ENCODE data around the gene ERC2. TPM values are rescaled to one million over a fixed set of nuclear protein-coding genes. Genes with fewer than 3 reads are reported as not detected.

ERC2 gene
- total RNA-seq, 3 donors from 2014 or later: 0.64 to 7.3 (median 1.3) TPM

DNA sequence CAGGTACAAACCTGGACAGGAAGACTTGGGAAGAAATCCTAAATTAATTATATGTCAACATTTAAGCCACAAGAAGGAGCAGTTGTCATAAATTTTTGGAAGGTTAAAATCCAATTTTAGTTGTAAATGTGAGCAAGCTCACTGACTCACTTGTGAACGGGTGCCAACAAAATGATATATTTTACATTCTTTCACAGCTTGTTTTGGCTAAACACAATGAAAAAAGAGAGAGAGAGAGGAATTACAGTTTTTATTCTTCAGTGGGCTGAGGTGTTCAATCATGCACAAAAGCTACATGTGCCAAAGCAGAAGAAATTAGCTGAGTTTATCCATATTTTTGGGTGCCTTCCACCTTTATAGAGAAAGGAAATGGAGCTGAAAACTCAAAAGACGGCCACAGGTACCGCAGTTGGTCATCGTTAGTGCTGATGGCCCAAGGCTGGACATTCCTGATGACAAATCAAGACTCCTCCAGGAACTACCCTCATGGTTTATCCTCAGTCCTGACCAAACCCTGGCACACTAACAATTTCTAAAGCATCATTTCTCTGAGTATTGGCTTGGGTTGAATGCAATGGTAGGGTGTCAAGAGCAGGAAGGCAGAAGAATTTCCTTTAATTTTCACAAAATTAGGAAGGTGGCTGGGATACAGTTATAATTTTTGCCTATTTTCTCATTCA, 943.6 kb downstream of the ERC2 start:
- Histone ChIP-seq H3K4me3 (no peak overlapping the region), H3K4me1 (peaks cover 0 to 11% of the 10 kb centered on the region in 2 donors), H3K36me3 (no peaks in the 10 kb centered on the region), H3K27ac (no peak overlapping the region), H3K27me3 (no peaks in the 10 kb centered on the region), H3K9me3 (no peaks in the 10 kb centered on the region)
- no peak for DNase-seq (ENCODE audit: low spot score in 2 of 2)
- intact Hi-C loops (cut with DNase I; ENCODE audit: low total_unique reads): no loop called here
- TF ChIP-seq POLR2AphosphoS5 (IDR thresholded peaks at IDR 0.05): no peak

DNA sequence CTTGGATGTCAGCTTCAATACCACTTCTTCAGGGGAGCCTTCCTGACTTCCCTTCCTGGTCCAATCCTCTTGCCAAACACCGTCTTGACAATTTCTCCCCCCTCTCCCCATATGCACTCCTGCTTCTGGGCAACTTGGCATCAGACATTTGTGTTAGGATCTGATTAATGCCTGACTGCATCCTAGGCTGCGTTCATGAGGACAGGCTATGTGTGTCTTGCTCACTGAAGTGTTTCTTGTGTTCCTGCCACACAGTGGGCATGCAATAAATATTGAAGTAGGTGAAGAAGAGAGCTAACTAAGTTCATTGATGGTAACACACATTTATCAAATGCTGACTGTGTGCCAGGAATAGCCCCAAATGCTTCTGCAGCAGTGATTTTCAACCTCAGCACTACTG, 944.8 kb downstream of the ERC2 start:
- no peak for DNase-seq (ENCODE audit: low spot score in 2 of 2)
- intact Hi-C loops (cut with DNase I; ENCODE audit: low total_unique reads): no loop called here

DNA sequence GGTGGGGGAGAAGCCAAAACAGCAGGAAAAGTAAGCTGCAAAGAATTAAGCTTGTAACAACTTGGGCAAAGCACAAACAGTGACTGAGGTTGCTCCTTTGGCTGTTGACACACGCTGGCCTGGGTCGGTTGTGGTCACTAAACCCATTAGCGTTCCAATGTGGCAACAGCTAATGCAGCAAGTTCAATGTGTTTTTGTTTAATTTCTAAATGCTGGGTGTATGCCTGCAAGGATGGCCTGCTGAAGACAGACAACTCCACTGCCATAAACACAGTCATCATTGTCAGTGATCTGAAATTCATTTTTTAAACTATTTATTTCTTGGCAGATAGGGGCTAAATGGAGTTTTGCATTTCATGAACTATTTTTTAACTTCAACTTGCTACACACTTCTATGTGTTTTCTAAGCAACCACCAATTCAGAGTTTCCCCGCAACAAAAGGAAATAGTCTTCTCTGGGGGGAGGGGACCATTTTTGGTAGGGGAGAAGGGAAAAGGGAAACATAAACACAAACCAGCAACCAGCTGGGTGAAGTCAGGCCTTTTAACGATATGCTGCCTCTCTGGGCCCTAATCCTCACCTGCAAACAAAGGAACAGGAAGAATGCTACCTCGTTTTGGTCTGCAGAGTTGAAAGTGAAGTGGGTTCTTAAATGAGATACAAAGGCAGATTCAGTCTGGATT, 946.4 kb downstream of the ERC2 start:
- no peaks in the 10 kb centered on the region for H3K9me3 ChIP-seq
- TF ChIP-seq POLR2A (IDR thresholded peaks at IDR 0.05): no peak
- no peak for TF ChIP-seq POLR2AphosphoS5 (IDR thresholded peaks at IDR 0.05)
- TF ChIP-seq, protein P1, sequence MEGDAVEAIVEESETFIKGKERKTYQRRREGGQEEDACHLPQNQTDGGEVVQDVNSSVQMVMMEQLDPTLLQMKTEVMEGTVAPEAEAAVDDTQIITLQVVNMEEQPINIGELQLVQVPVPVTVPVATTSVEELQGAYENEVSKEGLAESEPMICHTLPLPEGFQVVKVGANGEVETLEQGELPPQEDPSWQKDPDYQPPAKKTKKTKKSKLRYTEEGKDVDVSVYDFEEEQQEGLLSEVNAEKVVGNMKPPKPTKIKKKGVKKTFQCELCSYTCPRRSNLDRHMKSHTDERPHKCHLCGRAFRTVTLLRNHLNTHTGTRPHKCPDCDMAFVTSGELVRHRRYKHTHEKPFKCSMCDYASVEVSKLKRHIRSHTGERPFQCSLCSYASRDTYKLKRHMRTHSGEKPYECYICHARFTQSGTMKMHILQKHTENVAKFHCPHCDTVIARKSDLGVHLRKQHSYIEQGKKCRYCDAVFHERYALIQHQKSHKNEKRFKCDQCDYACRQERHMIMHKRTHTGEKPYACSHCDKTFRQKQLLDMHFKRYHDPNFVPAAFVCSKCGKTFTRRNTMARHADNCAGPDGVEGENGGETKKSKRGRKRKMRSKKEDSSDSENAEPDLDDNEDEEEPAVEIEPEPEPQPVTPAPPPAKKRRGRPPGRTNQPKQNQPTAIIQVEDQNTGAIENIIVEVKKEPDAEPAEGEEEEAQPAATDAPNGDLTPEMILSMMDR (IDR thresholded peaks at IDR 0.05): no peak
- H3K4me3 ChIP-seq: no peak overlapping the region
- peaks cover 0 to 4% of the 10 kb centered on the region in 2 donors for H3K27me3 ChIP-seq
- intact Hi-C loops (cut with DNase I; ENCODE audit: low total_unique reads): no loop called here
- no peak overlapping the region for H3K27ac ChIP-seq
- H3K36me3 ChIP-seq: no peaks in the 10 kb centered on the region
- DNase-seq (ENCODE audit: low spot score in 2 of 2): peak in 1 of 2 donors; percentile 56
- peaks cover 0 to 11% of the 10 kb centered on the region in 2 donors for H3K4me1 ChIP-seq

More for the DNA sequence above, 944.8 kb downstream of the ERC2 start:
- H3K4me1 ChIP-seq: peaks cover 0 to 11% of the 10 kb centered on the region in 2 donors
- H3K9me3 ChIP-seq: no peaks in the 10 kb centered on the region
- no peak overlapping the region for H3K27ac ChIP-seq
- no peak overlapping the region for H3K4me3 ChIP-seq
- H3K27me3 ChIP-seq: no peaks in the 10 kb centered on the region
- no peaks in the 10 kb centered on the region for H3K36me3 ChIP-seq
- TF ChIP-seq POLR2AphosphoS5 (IDR thresholded peaks at IDR 0.05) (no peak), POLR2A (IDR thresholded peaks at IDR 0.05) (no peak)
- TF ChIP-seq, protein P1 (IDR thresholded peaks at IDR 0.05): no peak

DNA sequence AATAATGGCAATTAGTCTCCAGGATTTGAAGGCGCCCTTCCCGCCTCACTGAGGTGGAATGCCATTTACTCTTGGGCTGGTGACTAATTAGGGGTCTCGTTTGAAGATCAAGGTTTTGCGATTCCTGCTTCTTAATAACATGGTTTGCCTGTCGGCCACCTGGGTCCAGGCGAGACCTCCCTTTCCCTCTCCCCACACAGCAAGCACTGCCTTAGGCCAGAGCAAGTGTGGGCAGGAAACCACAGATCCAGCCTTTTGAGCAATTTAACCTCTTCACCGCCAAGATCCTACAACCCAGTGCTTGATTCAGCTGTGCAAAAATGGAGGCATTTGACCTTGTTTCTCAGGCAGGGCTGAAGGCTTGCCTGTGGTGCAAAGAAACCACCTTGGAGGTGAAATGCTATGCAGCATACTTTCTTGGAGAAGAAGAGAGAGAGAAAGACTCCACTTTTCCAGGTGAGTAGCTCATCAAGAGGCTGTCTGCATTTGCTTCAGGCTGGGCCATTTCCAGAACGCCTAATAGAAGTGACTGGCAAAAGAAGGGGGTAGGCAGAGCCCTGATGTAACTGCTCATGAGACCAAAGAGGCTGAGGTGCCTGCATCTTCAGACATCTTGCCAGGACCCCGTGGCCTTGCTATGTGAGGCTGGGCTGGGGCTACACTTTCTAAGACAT, 947.1 kb downstream of the ERC2 start:
- H3K36me3 ChIP-seq: no peaks in the 10 kb centered on the region
- no peaks in the 10 kb centered on the region for H3K9me3 ChIP-seq
- intact Hi-C loops (cut with DNase I; ENCODE audit: low total_unique reads): no loop called here
- peaks cover 0 to 11% of the 10 kb centered on the region in 2 donors for H3K4me1 ChIP-seq
- TF ChIP-seq, protein P1 (IDR thresholded peaks at IDR 0.05): no peak
- TF ChIP-seq POLR2AphosphoS5 (IDR thresholded peaks at IDR 0.05): no peak
- no peak for TF ChIP-seq POLR2A (IDR thresholded peaks at IDR 0.05)
- H3K27me3 ChIP-seq: peaks cover 0 to 7% of the 10 kb centered on the region in 2 donors
- H3K4me3 ChIP-seq: no peak overlapping the region
- H3K27ac ChIP-seq: no peak overlapping the region
- no peak for DNase-seq (ENCODE audit: low spot score in 2 of 2)

DNA sequence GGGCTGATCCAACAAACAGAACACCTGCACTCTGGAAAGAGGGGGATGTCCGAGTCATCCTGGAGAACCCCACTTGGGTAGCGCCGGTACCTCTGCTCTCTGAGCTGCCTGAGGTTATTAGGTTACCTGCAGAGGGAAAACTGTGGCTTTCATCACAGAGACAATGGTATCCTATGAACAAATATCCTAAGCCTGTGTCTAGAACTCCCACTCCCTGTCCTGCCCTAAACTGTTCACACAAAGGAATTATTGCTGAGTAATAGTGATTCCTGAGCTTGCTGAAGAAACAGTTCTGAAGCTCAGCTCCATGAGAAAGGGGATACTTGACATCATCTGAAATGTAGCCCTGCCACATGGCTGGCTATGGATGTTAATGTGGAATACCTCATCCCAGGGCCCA, 949.2 kb downstream of the ERC2 start:
- no peak for DNase-seq (ENCODE audit: low spot score in 2 of 2)
- Histone ChIP-seq H3K27me3 (peaks cover 0 to 7% of the 10 kb centered on the region in 2 donors), H3K27ac (no peak overlapping the region), H3K4me1 (peaks cover 0 to 11% of the 10 kb centered on the region in 2 donors), H3K4me3 (no peak overlapping the region), H3K36me3 (no peaks in the 10 kb centered on the region), H3K9me3 (no peaks in the 10 kb centered on the region)
- no peak for TF ChIP-seq POLR2AphosphoS5 (IDR thresholded peaks at IDR 0.05)
- TF ChIP-seq POLR2A (IDR thresholded peaks at IDR 0.05): no peak
- TF ChIP-seq, protein P1 (IDR thresholded peaks at IDR 0.05): no peak
- intact Hi-C loops (cut with DNase I; ENCODE audit: low total_unique reads): no loop called here

Data from breast epithelium (tissue), 4 donors.